IMR-90 (cell line): ENCODE data around the gene PLBD2. TPM values are rescaled to one million over a fixed set of nuclear protein-coding genes. Genes with fewer than 3 reads are reported as not detected.

ENCODE experiments used
- ATAC-seq: fragments of 200-7000 bp; cut with Tn5 transposase; 2 replicates; pipeline ENCODE4 v1.9.1; 2020; ENCODE audit warnings: low read depth, mild to moderate bottlenecking, moderate library complexity
- BruUV-seq: library from RNA; stranded (reverse); fragments of 400-500 nt; replicated peaks from 2 replicates; lab custom pipeline; 2021; lab: Mats Ljungman, UMichigan
- CTCF ChIA-PET: fragments of 300-600 bp; formaldehyde crosslinking; extraction: SDS; loops from one replicate; lab custom pipeline; 2021; ENCODE audit warnings: antibody characterized with exemption; lab: Yijun Ruan, JAX
- POLR2A ChIA-PET: fragments of 300-600 bp; sonication (Branson Sonifier 250); formaldehyde crosslinking; loops from one replicate; lab custom pipeline; 2022; ENCODE audit warnings: antibody characterized with exemption; ENCODE audit not compliant: unreplicated experiment; lab: Charles Lee
- DNase-seq: peaks from one replicate; pipeline ENCODE4 v3.0.0; 2013
- H2AFZ ChIP-seq: replicated peaks from 2 replicates; pipeline ENCODE3; 2013; ENCODE audit warnings: low read length, mild to moderate bottlenecking; ENCODE audit not compliant: poor library complexity
- H2AK5ac ChIP-seq: 2 replicates; pipeline ENCODE4 v1.6.1; 2013; ENCODE audit warnings: low read depth, low read length, inconsistent platforms
- H2AK9ac ChIP-seq: replicated peaks from 2 replicates; pipeline ENCODE3; 2013; ENCODE audit warnings: mild to moderate bottlenecking, low read depth, low read length, moderate library complexity; ENCODE audit not compliant: poor library complexity
- H2BK120ac ChIP-seq: 2 replicates; pipeline ENCODE4 v1.6.1; 2013; ENCODE audit warnings: low read depth, low read length, inconsistent platforms
- H2BK15ac ChIP-seq: 3 replicates; pipeline ENCODE4 v1.6.1; 2013; ENCODE audit warnings: low read depth, low read length, inconsistent platforms
- H2BK20ac ChIP-seq: 2 replicates; pipeline ENCODE4 v1.6.1; 2013; ENCODE audit warnings: low read depth, mild to moderate bottlenecking, inconsistent platforms, low read length, moderate library complexity
- H2BK5ac ChIP-seq: 2 replicates; pipeline ENCODE4 v1.6.1; 2013; ENCODE audit warnings: mild to moderate bottlenecking, low read depth, low read length, inconsistent platforms; ENCODE audit not compliant: poor library complexity, severe bottlenecking
- H3K14ac ChIP-seq: replicated peaks from 2 replicates; pipeline ENCODE4 v1.6.1; 2013; ENCODE audit warnings: low read depth, low read length, inconsistent platforms
- H3K18ac ChIP-seq: 2 replicates; pipeline ENCODE4 v1.6.1; 2013; ENCODE audit warnings: low read depth, low read length, control low read depth
- H3K23ac ChIP-seq: 2 replicates; pipeline ENCODE4 v1.6.1; 2013; ENCODE audit warnings: low read depth, low read length, inconsistent platforms
- H3K27ac ChIP-seq: 2 replicates; pipeline ENCODE4 v1.5.1; 2013; ENCODE audit warnings: mild to moderate bottlenecking, control low read depth, low read length; ENCODE audit not compliant: insufficient read depth
- H3K27me3 ChIP-seq: 2 replicates; pipeline ENCODE4 v1.6.1; 2013; ENCODE audit warnings: low read length; ENCODE audit not compliant: control insufficient read depth, insufficient read depth
- H3K36me3 ChIP-seq: 2 replicates; pipeline ENCODE4 v1.6.1; 2013; ENCODE audit warnings: low read length, mixed read lengths; ENCODE audit not compliant: control insufficient read depth, insufficient read depth
- H3K4ac ChIP-seq: 2 replicates; pipeline ENCODE4 v1.6.1; 2013; ENCODE audit warnings: low read depth, low read length, inconsistent platforms
- H3K4me1 ChIP-seq: 2 replicates; pipeline ENCODE4 v1.6.1; 2013; ENCODE audit warnings: low read length, mixed read lengths; ENCODE audit not compliant: control insufficient read depth, insufficient read depth
- H3K4me2 ChIP-seq: 2 replicates; pipeline ENCODE4 v1.6.1; 2013; ENCODE audit warnings: low read depth, mild to moderate bottlenecking, control low read depth, low read length, moderate library complexity
- H3K4me3 ChIP-seq: 2 replicates; pipeline ENCODE4 v1.5.1; 2013; ENCODE audit warnings: low read depth, mild to moderate bottlenecking, control low read depth, low read length, moderate library complexity; ENCODE audit not compliant: insufficient read depth
- H3K56ac ChIP-seq: 2 replicates; pipeline ENCODE4 v1.6.1; 2013; ENCODE audit warnings: low read length, inconsistent platforms; ENCODE audit not compliant: insufficient read depth; ENCODE audit errors: extremely low read depth
- H3K79me1 ChIP-seq, 2 experiments: 2 replicates each; pipeline ENCODE4 v1.6.1; 2013; ENCODE audit warnings: low read length in 2 of 2, inconsistent platforms in 1 of 2, low read depth in 1 of 2
- H3K9ac ChIP-seq: 2 replicates; pipeline ENCODE4 v1.6.1; 2013; ENCODE audit warnings: low read depth, low read length, control low read depth
- H3K9me1 ChIP-seq: 2 replicates; pipeline ENCODE4 v1.6.1; 2013; ENCODE audit warnings: low read length, inconsistent platforms; ENCODE audit not compliant: insufficient read depth
- H3K9me3 ChIP-seq: 2 replicates; pipeline ENCODE4 v1.6.1; 2013; ENCODE audit warnings: low read length; ENCODE audit not compliant: control insufficient read depth, insufficient read depth
- H4K20me1 ChIP-seq: 2 replicates; pipeline ENCODE4 v1.6.1; 2013; ENCODE audit warnings: low read length, inconsistent platforms; ENCODE audit not compliant: insufficient read depth
- H4K5ac ChIP-seq: 2 replicates; pipeline ENCODE4 v1.6.1; 2013; ENCODE audit warnings: mild to moderate bottlenecking, low read depth, low read length, control low read depth
- H4K8ac ChIP-seq, 2 experiments: 2 replicates each; pipeline ENCODE4 v1.6.1; 2013; ENCODE audit warnings: low read depth in 2 of 2, low read length in 2 of 2, control low read depth in 1 of 2, inconsistent platforms in 1 of 2
- H4K91ac ChIP-seq: 2 replicates; pipeline ENCODE4 v1.6.1; 2013; ENCODE audit warnings: low read depth, low read length, inconsistent platforms; ENCODE audit not compliant: insufficient read depth
- BHLHE40 ChIP-seq: fragments of 150-350 bp; IDR thresholded peaks from 2 replicates; pipeline ENCODE4 v1.6.1; 2016; ENCODE audit warnings: mild to moderate bottlenecking, low read depth, low read length
- CEBPB ChIP-seq: IDR thresholded peaks from 2 replicates; pipeline ENCODE4 v1.6.1; 2012; ENCODE audit warnings: low read depth, low read length, improper control_type of control experiment
- FOS ChIP-seq: fragments of 150-350 bp; IDR thresholded peaks from 2 replicates; pipeline ENCODE4 v1.6.1; 2016; ENCODE audit warnings: low read depth, low read length
- MAZ ChIP-seq: IDR thresholded peaks from 2 replicates; pipeline ENCODE4 v1.6.1; 2012; ENCODE audit warnings: low read depth, mild to moderate bottlenecking, low read length, improper control_type of control experiment, moderate library complexity, borderline replicate concordance
- POLR2A ChIP-seq: IDR thresholded peaks from 2 replicates; pipeline ENCODE4 v1.6.1; 2012; ENCODE audit warnings: mild to moderate bottlenecking, low read depth, low read length
- RCOR1 ChIP-seq: IDR thresholded peaks from 2 replicates; pipeline ENCODE4 v1.6.1; 2012; ENCODE audit warnings: mild to moderate bottlenecking, low read length, improper control_type of control experiment; ENCODE audit not compliant: insufficient replicate concordance
- SMC3 ChIP-seq: fragments of 150-350 bp; IDR thresholded peaks from 2 replicates; pipeline ENCODE4 v1.6.1; 2016; ENCODE audit warnings: low read depth, mild to moderate bottlenecking, antibody characterized with exemption, low read length, moderate library complexity
- WGBS, 2 experiments: methylation state at CpG; one replicate each; pipeline versions ENCODE4 v1.1.5 to v1.1.7; 2013; ENCODE audit warnings: missing lambda C conversion rate in 2 of 2; ENCODE audit not compliant: insufficient read length in 1 of 2; ENCODE audit errors: extremely low coverage in 2 of 2; 5-methylcytosine and 5-hydroxymethylcytosine counted together
- dilution Hi-C: fragments of 300-500 bp; cut with HindIII; formaldehyde crosslinking; loops from one replicate; pipeline ENCODE4 v1.14.3; 2018; ENCODE audit warnings: low sequenced_read_pairs; ENCODE audit not compliant: unreplicated experiment
- in situ Hi-C: fragments of 300-500 bp; cut with MboI; formaldehyde crosslinking; loops from 3 replicates; pipeline ENCODE4 v1.14.3; 2019; ENCODE audit warnings: low sequenced_read_pairs, inconsistent platforms, mixed read lengths
- intact Hi-C: fragments of 100-400 bp; cut with micrococcal nuclease; formaldehyde crosslinking; loops from 2 replicates; pipeline ENCODE4 v1.10.0; 2022
- polyA plus RNA-seq, 3 experiments: library from polyadenylated mRNA; depleted of rRNA; stranded (reverse); fragments of >200 nt; gene quantifications; 2 replicates each; pipeline ENCODE4 v1.2.3, GENCODE V29; 2012; ENCODE audit warnings: low replicate concordance in 1 of 3
- total RNA-seq: library from RNA; depleted of rRNA; stranded (reverse); fragments of >200 nt; gene quantifications from 2 replicates; pipeline ENCODE4 v1.2.3, GENCODE V29; 2012
- TF ChIP-seq, protein P1 (sequence below): conservative IDR thresholded peaks from 2 replicates; pipeline ENCODE4 v1.5.1; 2012; ENCODE audit warnings: mild to moderate bottlenecking, low read depth, low read length, improper control_type of control experiment
- TF ChIP-seq, protein P2 (sequence below): fragments of 150-350 bp; IDR thresholded peaks from 2 replicates; pipeline ENCODE4 v1.6.1; 2016; ENCODE audit warnings: low read depth, mild to moderate bottlenecking, low read length, moderate library complexity, borderline replicate concordance
- TF ChIP-seq, protein P3 (sequence below): fragments of 150-350 bp; IDR thresholded peaks from 2 replicates; pipeline ENCODE4 v1.6.1; 2017; ENCODE audit warnings: mild to moderate bottlenecking, antibody characterized with exemption, low read length, low read depth

PLBD2 gene
- total and polyA plus RNA-seq, 2 of the 4 experiments (the other 2 are of a cell fraction): 7.3 to 44.5 TPM

DNA sequence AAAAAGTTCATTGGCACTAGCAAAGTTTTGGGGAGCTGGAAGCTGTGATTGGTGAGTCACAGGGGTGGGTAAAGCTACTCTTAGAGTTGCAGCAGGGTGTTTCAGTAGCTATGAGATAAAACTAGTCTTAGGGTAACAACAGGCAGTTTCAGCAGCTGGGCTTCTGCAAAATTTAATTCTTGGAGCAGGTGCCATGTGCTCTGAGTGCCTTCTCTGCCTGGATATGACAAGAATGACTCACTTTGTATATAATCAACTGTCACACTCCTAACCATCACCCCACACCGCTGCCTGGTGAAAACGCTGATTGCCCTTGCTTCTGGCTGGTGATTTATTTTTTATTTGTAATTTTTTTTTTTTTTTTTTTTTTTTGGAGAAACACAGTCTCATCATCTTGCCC lies 10.5 kb upstream of the PLBD2 start:
- in situ Hi-C loops (no loop called here), dilution Hi-C loops (no loop called here), intact Hi-C loops (no loop called here)
- ATAC-seq (no peak), DNase-seq (no peak)
- no CpG with 5 or more reads among the region's 2 CpGs for WGBS, 2 experiments
- H3K4me3 ChIP-seq: no peak overlapping the region
- H4K8ac ChIP-seq: no peak overlapping the region
- no peak overlapping the region for H3K56ac ChIP-seq
- no peak overlapping the region for H3K27ac ChIP-seq
- BruUV-seq: no TSS peak
- peaks cover 9% of the 10 kb centered on the region; the same call in 1 of the 2 replicates for H3K27me3 ChIP-seq
- no peaks in the 10 kb centered on the region for H3K9me1 ChIP-seq
- POLR2A ChIA-PET: no interaction called here
- H4K91ac ChIP-seq: no peak overlapping the region
- CTCF ChIA-PET: interaction anchor here (0.6 kb wide), 1 partner anchor 142 kb away, joined by 3 read pairs; no protein-coding TSS in a partner anchor
- no peak overlapping the region for H2BK5ac ChIP-seq
- no peaks in the 10 kb centered on the region for H3K36me3 ChIP-seq
- no peak overlapping the region for H2AFZ ChIP-seq
- H3K4ac ChIP-seq: no peak overlapping the region
- H3K9me3 ChIP-seq: no peaks in the 10 kb centered on the region
- no peak overlapping the region for H4K5ac ChIP-seq
- no peaks in the 10 kb centered on the region; the same call in 1 of the 2 replicates for H3K4me1 ChIP-seq
- no peak overlapping the region for H2BK15ac ChIP-seq
- no peak overlapping the region for H3K23ac ChIP-seq
- H3K79me1 ChIP-seq: no peaks in the 10 kb centered on the region
- H2AK9ac ChIP-seq: no peak overlapping the region
- H2BK20ac ChIP-seq: no peak overlapping the region
- no peak overlapping the region for H3K9ac ChIP-seq
- no peak for TF ChIP-seq CEBPB
- no peak for TF ChIP-seq BHLHE40
- TF ChIP-seq SMC3: no peak
- no peak for TF ChIP-seq RCOR1
- TF ChIP-seq, protein P1, sequence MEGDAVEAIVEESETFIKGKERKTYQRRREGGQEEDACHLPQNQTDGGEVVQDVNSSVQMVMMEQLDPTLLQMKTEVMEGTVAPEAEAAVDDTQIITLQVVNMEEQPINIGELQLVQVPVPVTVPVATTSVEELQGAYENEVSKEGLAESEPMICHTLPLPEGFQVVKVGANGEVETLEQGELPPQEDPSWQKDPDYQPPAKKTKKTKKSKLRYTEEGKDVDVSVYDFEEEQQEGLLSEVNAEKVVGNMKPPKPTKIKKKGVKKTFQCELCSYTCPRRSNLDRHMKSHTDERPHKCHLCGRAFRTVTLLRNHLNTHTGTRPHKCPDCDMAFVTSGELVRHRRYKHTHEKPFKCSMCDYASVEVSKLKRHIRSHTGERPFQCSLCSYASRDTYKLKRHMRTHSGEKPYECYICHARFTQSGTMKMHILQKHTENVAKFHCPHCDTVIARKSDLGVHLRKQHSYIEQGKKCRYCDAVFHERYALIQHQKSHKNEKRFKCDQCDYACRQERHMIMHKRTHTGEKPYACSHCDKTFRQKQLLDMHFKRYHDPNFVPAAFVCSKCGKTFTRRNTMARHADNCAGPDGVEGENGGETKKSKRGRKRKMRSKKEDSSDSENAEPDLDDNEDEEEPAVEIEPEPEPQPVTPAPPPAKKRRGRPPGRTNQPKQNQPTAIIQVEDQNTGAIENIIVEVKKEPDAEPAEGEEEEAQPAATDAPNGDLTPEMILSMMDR: no peak
- TF ChIP-seq, protein P2, sequence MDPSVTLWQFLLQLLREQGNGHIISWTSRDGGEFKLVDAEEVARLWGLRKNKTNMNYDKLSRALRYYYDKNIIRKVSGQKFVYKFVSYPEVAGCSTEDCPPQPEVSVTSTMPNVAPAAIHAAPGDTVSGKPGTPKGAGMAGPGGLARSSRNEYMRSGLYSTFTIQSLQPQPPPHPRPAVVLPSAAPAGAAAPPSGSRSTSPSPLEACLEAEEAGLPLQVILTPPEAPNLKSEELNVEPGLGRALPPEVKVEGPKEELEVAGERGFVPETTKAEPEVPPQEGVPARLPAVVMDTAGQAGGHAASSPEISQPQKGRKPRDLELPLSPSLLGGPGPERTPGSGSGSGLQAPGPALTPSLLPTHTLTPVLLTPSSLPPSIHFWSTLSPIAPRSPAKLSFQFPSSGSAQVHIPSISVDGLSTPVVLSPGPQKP: no peak
- no peak for TF ChIP-seq FOS
- TF ChIP-seq POLR2A: no peak
- no peak for TF ChIP-seq MAZ
- TF ChIP-seq, protein P3, sequence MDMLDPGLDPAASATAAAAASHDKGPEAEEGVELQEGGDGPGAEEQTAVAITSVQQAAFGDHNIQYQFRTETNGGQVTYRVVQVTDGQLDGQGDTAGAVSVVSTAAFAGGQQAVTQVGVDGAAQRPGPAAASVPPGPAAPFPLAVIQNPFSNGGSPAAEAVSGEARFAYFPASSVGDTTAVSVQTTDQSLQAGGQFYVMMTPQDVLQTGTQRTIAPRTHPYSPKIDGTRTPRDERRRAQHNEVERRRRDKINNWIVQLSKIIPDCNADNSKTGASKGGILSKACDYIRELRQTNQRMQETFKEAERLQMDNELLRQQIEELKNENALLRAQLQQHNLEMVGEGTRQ: no peak
- H2AK5ac ChIP-seq: no peak overlapping the region
- H2BK120ac ChIP-seq: no peak overlapping the region
- no peak overlapping the region for H3K14ac ChIP-seq
- no peaks in the 10 kb centered on the region for H4K20me1 ChIP-seq
- H3K4me2 ChIP-seq: no peak overlapping the region
- H3K18ac ChIP-seq: no peak overlapping the region
